Measurements from ENCODE around the gene PROM2.

DNA sequence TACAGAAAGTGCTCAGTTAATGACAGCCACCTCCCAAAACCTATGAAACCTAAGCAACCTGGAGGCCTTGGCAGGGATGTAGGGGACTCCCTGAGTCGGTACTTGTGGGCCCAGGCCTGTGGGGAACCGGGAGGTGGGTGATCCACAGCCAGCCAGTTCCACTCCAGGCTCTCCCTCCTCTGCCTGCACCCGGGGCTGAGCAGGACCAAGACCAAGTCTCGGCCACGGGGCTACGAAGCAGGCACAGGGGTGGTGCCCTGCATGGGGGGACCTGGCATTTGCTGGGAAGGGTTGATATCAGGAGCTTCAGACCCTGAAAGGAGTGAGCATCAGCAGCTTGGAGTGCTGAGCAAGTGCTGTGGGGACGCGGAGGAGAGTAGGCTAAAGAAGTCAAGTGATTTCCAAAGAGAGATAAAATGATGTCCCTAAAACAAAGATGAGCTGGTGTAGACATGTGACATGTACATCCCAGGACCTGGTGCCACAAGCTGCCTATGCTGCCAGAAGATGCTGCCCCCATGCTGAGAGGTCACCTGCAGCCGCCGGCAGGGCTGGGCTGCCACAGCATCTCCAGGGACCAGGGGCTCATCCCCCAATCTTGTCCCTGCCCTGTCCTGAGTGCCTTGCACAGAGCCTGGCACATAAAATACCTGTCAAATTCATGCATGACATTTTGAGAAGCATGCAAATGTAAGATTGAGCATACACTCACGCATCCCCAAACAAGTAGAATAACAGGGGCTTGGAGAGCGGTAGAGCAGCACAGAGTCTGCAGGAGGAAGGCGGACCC lies 44.4 kb downstream of the PROM2 start:
- TF ChIP-seq, protein P1, sequence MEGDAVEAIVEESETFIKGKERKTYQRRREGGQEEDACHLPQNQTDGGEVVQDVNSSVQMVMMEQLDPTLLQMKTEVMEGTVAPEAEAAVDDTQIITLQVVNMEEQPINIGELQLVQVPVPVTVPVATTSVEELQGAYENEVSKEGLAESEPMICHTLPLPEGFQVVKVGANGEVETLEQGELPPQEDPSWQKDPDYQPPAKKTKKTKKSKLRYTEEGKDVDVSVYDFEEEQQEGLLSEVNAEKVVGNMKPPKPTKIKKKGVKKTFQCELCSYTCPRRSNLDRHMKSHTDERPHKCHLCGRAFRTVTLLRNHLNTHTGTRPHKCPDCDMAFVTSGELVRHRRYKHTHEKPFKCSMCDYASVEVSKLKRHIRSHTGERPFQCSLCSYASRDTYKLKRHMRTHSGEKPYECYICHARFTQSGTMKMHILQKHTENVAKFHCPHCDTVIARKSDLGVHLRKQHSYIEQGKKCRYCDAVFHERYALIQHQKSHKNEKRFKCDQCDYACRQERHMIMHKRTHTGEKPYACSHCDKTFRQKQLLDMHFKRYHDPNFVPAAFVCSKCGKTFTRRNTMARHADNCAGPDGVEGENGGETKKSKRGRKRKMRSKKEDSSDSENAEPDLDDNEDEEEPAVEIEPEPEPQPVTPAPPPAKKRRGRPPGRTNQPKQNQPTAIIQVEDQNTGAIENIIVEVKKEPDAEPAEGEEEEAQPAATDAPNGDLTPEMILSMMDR (conservative IDR thresholded peaks at IDR 0.05) = no peak
- no peak for TF ChIP-seq ZFX (IDR thresholded peaks at IDR 0.05)
